Measurements from ENCODE around the gene TBC1D22A. TPM values are rescaled to one million over a fixed set of nuclear protein-coding genes. Genes with fewer than 3 reads are reported as not detected.

Gene TBC1D22A
- total and polyA plus RNA-seq, 9 donors = 12.5 to 25.6 (median 18.5) TPM

DNA sequence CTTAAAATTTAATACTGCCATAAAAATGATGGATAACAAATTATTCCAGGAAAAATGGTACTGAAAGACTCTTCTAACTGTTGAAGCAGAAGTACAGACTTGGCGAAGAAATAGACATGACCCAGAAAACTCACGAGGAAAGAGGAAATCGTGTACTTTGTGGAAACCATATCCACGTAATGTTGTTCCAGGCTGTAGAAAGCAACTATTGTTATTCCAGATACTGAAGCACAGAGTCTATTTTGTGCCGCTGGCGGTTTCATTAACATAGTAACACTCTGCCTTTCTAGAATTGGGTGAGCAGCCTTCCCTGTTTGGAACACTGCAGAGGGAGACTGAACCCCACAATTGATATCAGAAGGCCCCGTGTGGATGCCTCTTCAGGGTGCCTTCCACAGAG, 310.6 kb downstream of the TBC1D22A start:
- TF ChIP-seq, protein P1, sequence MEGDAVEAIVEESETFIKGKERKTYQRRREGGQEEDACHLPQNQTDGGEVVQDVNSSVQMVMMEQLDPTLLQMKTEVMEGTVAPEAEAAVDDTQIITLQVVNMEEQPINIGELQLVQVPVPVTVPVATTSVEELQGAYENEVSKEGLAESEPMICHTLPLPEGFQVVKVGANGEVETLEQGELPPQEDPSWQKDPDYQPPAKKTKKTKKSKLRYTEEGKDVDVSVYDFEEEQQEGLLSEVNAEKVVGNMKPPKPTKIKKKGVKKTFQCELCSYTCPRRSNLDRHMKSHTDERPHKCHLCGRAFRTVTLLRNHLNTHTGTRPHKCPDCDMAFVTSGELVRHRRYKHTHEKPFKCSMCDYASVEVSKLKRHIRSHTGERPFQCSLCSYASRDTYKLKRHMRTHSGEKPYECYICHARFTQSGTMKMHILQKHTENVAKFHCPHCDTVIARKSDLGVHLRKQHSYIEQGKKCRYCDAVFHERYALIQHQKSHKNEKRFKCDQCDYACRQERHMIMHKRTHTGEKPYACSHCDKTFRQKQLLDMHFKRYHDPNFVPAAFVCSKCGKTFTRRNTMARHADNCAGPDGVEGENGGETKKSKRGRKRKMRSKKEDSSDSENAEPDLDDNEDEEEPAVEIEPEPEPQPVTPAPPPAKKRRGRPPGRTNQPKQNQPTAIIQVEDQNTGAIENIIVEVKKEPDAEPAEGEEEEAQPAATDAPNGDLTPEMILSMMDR (IDR thresholded peaks at IDR 0.05) = no peak
- TF ChIP-seq EP300 (IDR thresholded peaks at IDR 0.05) (no peak), POLR2A (IDR thresholded peaks at IDR 0.05) (no peak)
- no peak overlapping the region for H3K27ac ChIP-seq
- DNase-seq = no peak
- no peaks in the 10 kb centered on the region for H3K36me3 ChIP-seq
- no peak overlapping the region for H3K4me3 ChIP-seq
- H3K9me3 ChIP-seq = no peaks in the 10 kb centered on the region
- no peaks in the 10 kb centered on the region for H3K4me1 ChIP-seq (ENCODE audit: insufficient read depth)
- 93 to 95% (median 93%) methylated on average over 7 of the region's 7 CpGs for WGBS, 3 donors
- H3K27me3 ChIP-seq = no peaks in the 10 kb centered on the region
- intact Hi-C loops (cut with DNase I) = no loop called here

- no peaks in the 10 kb centered on the region for H3K36me3 ChIP-seq
- TF ChIP-seq, protein P1 (IDR thresholded peaks at IDR 0.05) = no peak
- TF ChIP-seq EP300 (IDR thresholded peaks at IDR 0.05) = no peak
- no peak for TF ChIP-seq POLR2A (IDR thresholded peaks at IDR 0.05)
- H3K4me3 ChIP-seq = no peak overlapping the region
- 89 to 98% (median 97%) methylated on average over 7 of the region's 7 CpGs for WGBS, 3 donors
- no peaks in the 10 kb centered on the region for H3K4me1 ChIP-seq (ENCODE audit: insufficient read depth)
- H3K9me3 ChIP-seq = no peaks in the 10 kb centered on the region
- no peak overlapping the region for H3K27ac ChIP-seq
- intact Hi-C loops (cut with DNase I) = no loop called here
- no peaks in the 10 kb centered on the region for H3K27me3 ChIP-seq
- DNase-seq = no peak
These were observed 311.7 kb downstream of the TBC1D22A start for GRCh38 chr22:47074105-47074504.

DNA sequence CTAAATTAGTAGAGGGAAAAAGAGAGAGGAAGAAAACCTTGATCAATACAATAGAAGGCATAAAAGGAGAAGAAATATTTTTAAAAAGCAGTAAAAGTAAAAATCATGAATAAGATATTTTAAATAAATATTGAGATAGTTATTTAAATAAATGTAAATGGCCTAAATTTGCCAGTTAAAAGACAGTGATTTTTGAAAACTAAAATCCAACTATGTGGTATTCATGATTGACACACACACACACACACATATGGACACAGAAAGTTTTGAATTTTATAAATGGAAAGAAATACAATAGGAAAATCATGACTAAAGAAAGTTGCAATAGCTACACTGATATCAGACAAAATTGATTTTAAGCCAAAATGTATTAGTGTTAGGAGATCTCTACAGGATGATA, 313.1 kb downstream of the TBC1D22A start:
- no peak overlapping the region for H3K4me3 ChIP-seq
- no peaks in the 10 kb centered on the region for H3K4me1 ChIP-seq (ENCODE audit: insufficient read depth)
- no peak for DNase-seq
- TF ChIP-seq POLR2A (IDR thresholded peaks at IDR 0.05) (no peak), EP300 (IDR thresholded peaks at IDR 0.05) (no peak)
- TF ChIP-seq, protein P1 (IDR thresholded peaks at IDR 0.05) = no peak
- H3K9me3 ChIP-seq = no peaks in the 10 kb centered on the region
- H3K27ac ChIP-seq = no peak overlapping the region
- H3K36me3 ChIP-seq = no peaks in the 10 kb centered on the region
- intact Hi-C loops (cut with DNase I) = no loop called here
- H3K27me3 ChIP-seq = no peaks in the 10 kb centered on the region

- Histone ChIP-seq H3K9me3 (no peaks in the 10 kb centered on the region), H3K27me3 (no peaks in the 10 kb centered on the region), H3K4me1 (ENCODE audit: insufficient read depth) (no peaks in the 10 kb centered on the region), H3K27ac (no peak overlapping the region), H3K36me3 (no peaks in the 10 kb centered on the region), H3K4me3 (no peak overlapping the region)
- TF ChIP-seq, protein P1 (IDR thresholded peaks at IDR 0.05) = no peak
- TF ChIP-seq EP300 (IDR thresholded peaks at IDR 0.05) = no peak
- TF ChIP-seq POLR2A (IDR thresholded peaks at IDR 0.05) = no peak
- DNase-seq = no peak
- intact Hi-C loops (cut with DNase I) = no loop called here
- WGBS, 3 donors = 98 to 99% (median 98%) methylated on average over 2 of the region's 2 CpGs
These were observed 314.3 kb downstream of the TBC1D22A start for GRCh38 chr22:47076758-47077157.

DNA sequence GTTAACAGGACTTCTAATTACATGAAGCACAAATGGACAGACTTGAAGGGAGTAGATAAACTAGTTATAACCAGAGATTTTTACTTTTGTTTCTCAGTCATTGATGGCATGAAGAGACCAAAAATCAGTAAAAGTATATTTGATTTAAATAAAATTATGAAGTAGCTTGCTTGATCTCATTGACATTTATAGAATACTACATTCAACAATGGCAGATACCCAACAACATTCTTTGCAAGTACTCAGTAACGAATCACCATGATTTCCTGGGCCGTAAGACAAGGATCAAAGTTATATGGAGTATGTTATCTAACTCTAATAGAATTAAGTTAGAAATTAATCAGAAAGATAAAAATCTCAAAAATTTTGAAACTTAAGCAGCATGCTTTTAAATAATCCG, 317.6 kb downstream of the TBC1D22A start:
- Histone ChIP-seq H3K4me3 (no peak overlapping the region), H3K4me1 (ENCODE audit: insufficient read depth) (no peaks in the 10 kb centered on the region), H3K9me3 (no peaks in the 10 kb centered on the region), H3K36me3 (no peaks in the 10 kb centered on the region), H3K27ac (no peak overlapping the region), H3K27me3 (no peaks in the 10 kb centered on the region)
- TF ChIP-seq EP300 (IDR thresholded peaks at IDR 0.05) (no peak), POLR2A (IDR thresholded peaks at IDR 0.05) (no peak)
- TF ChIP-seq, protein P1 (IDR thresholded peaks at IDR 0.05) = no peak
- intact Hi-C loops (cut with DNase I) = no loop called here
- no peak for DNase-seq
- WGBS, 3 donors = 64 to 85% (median 64%) methylated on average over 3 of the region's 3 CpGs

Measured in ovary (tissue), 9 donors.